HEK293 (cell line): ENCODE measurements around the gene THY1.

Source experiments
- CTCF ChIA-PET: fragments of 350-600 bp; formaldehyde crosslinking; extraction: SDS; loops from one replicate; lab custom pipeline; 2021; ENCODE audit warnings: antibody characterized with exemption; lab: Yijun Ruan, JAX
- POLR2A ChIA-PET: fragments of 300-600 bp; formaldehyde crosslinking; extraction: SDS; loops from one replicate; lab custom pipeline; 2020; ENCODE audit warnings: antibody characterized with exemption, inconsistent platforms; lab: Yijun Ruan, JAX
- H3K27ac ChIP-seq: fragments of 200-500 bp; sonication (Bioruptor generic); 2 replicates; pipeline ENCODE4 v1.5.1; 2014; ENCODE audit warnings: low read depth, low read length, control low read depth, inconsistent platforms; ENCODE audit errors: extremely low read depth
- H3K36me3 ChIP-seq, 2 experiments: fragments of 200-500 bp in 1 of 2; sonication (Bioruptor generic) in 1 of 2; 1 replicate in 1 of 2; 2 replicates in 1 of 2; pipeline ENCODE4 v1.5.1; 2014 to 2017; ENCODE audit warnings: inconsistent platforms in 2 of 2, low read length in 2 of 2; ENCODE audit not compliant: control insufficient read depth in 2 of 2, insufficient read depth in 1 of 2
- H3K4me1 ChIP-seq: fragments of 200-500 bp; sonication (Bioruptor generic); 2 replicates; pipeline ENCODE4 v1.5.1; 2014; ENCODE audit warnings: mild to moderate bottlenecking, low read length, inconsistent platforms; ENCODE audit not compliant: control insufficient read depth, insufficient read depth
- H3K4me3 ChIP-seq: 2 replicates; pipeline ENCODE4 v1.5.1; 2011; ENCODE audit warnings: low read depth, mild to moderate bottlenecking, control low read depth, low read length, moderate library complexity
- H3K9me3 ChIP-seq: fragments of 200-500 bp; sonication (Bioruptor generic); 2 replicates; pipeline ENCODE4 v1.5.1; 2014; ENCODE audit warnings: low read depth, low read length, inconsistent platforms; ENCODE audit not compliant: control insufficient read depth, insufficient read depth
- HOXC10 ChIP-seq: sonication (generic); formaldehyde crosslinking; IDR thresholded peaks from 2 replicates; pipeline ENCODE4 v1.8.1; 2023; ENCODE audit warnings: mild to moderate bottlenecking, missing genetic modification reagents
- KLF1 ChIP-seq: fragments of 450-650 bp; formaldehyde crosslinking; IDR thresholded peaks from 2 replicates; pipeline ENCODE4 v1.5.1; 2016; ENCODE audit warnings: missing biosample characterization, missing genetic modification characterization
- KLF7 ChIP-seq: fragments of 450-650 bp; formaldehyde crosslinking; IDR thresholded peaks from 2 replicates; pipeline ENCODE4 v1.5.1; 2016; ENCODE audit warnings: missing biosample characterization, missing genetic modification characterization, borderline replicate concordance
- KLF9 ChIP-seq: fragments of 450-650 bp; formaldehyde crosslinking; IDR thresholded peaks from 2 replicates; pipeline ENCODE4 v1.5.1; 2016; ENCODE audit warnings: missing biosample characterization, missing genetic modification characterization, low read depth
- MZF1 ChIP-seq: fragments of 450-650 bp; formaldehyde crosslinking; IDR thresholded peaks from 2 replicates; pipeline ENCODE4 v1.5.1; 2017; ENCODE audit warnings: missing biosample characterization, missing genetic modification characterization, borderline replicate concordance
- PRDM10 ChIP-seq: fragments of 450-650 bp; formaldehyde crosslinking; IDR thresholded peaks from 2 replicates; pipeline ENCODE4 v1.5.1; 2016; ENCODE audit warnings: missing biosample characterization, missing genetic modification characterization
- SP3 ChIP-seq: fragments of 450-650 bp; formaldehyde crosslinking; IDR thresholded peaks from 2 replicates; pipeline ENCODE4 v1.5.1; 2016; ENCODE audit warnings: missing biosample characterization, missing genetic modification characterization
- SP7 ChIP-seq: fragments of 450-650 bp; formaldehyde crosslinking; IDR thresholded peaks from 2 replicates; pipeline ENCODE4 v1.5.1; 2016; ENCODE audit warnings: missing biosample characterization, missing genetic modification characterization
- ZBTB1 ChIP-seq: fragments of 450-650 bp; formaldehyde crosslinking; IDR thresholded peaks from 2 replicates; pipeline ENCODE4 v1.5.1; 2016; ENCODE audit warnings: missing biosample characterization, missing genetic modification characterization
- ZBTB11 ChIP-seq: fragments of 450-650 bp; formaldehyde crosslinking; conservative IDR thresholded peaks from 2 replicates; pipeline ENCODE4 v1.5.1; 2016; ENCODE audit warnings: low read depth, missing biosample characterization, missing genetic modification characterization
- ZNF138 ChIP-seq: fragments of 450-650 bp; formaldehyde crosslinking; IDR thresholded peaks from 2 replicates; pipeline ENCODE4 v1.5.1; 2016; ENCODE audit warnings: missing biosample characterization, missing genetic modification characterization, borderline replicate concordance
- ZNF174 ChIP-seq: fragments of 450-650 bp; formaldehyde crosslinking; IDR thresholded peaks from 2 replicates; pipeline ENCODE4 v1.5.0; 2017; ENCODE audit warnings: missing biosample characterization, mild to moderate bottlenecking, missing genetic modification characterization
- ZNF175 ChIP-seq: fragments of 450-650 bp; formaldehyde crosslinking; IDR thresholded peaks from 2 replicates; pipeline ENCODE4 v1.5.1; 2016; ENCODE audit warnings: missing biosample characterization, missing genetic modification characterization
- ZNF19 ChIP-seq: fragments of 450-650 bp; formaldehyde crosslinking; IDR thresholded peaks from 2 replicates; pipeline ENCODE4; 2016; ENCODE audit warnings: missing biosample characterization, missing genetic modification characterization, low read depth
- ZNF211 ChIP-seq: fragments of 450-650 bp; formaldehyde crosslinking; IDR thresholded peaks from 2 replicates; pipeline ENCODE4 v1.5.1; 2016; ENCODE audit warnings: low read depth, missing biosample characterization, missing genetic modification characterization
- ZNF433 ChIP-seq: fragments of 450-650 bp; formaldehyde crosslinking; IDR thresholded peaks from 2 replicates; pipeline ENCODE4 v1.5.1; 2016; ENCODE audit warnings: missing biosample characterization, missing genetic modification characterization, low read depth
- ZNF510 ChIP-seq: fragments of 450-650 bp; formaldehyde crosslinking; IDR thresholded peaks from 2 replicates; pipeline ENCODE4 v1.5.1; 2018; ENCODE audit warnings: mild to moderate bottlenecking, missing genetic modification characterization, missing biosample characterization; ENCODE audit not compliant: insufficient replicate concordance
- ZNF530 ChIP-seq: fragments of 450-650 bp; formaldehyde crosslinking; IDR thresholded peaks from 2 replicates; pipeline ENCODE4 v1.5.1; 2016; ENCODE audit warnings: low read depth, missing biosample characterization, missing genetic modification characterization
- ZNF558 ChIP-seq: fragments of 450-650 bp; formaldehyde crosslinking; IDR thresholded peaks from 2 replicates; pipeline ENCODE4 v1.5.1; 2016; ENCODE audit warnings: missing biosample characterization, missing genetic modification characterization
- ZNF660 ChIP-seq: fragments of 450-650 bp; IDR thresholded peaks from 2 replicates; pipeline ENCODE4 v1.5.1; 2018; ENCODE audit warnings: missing biosample characterization, mild to moderate bottlenecking, missing genetic modification characterization
- ZNF677 ChIP-seq: fragments of 450-650 bp; IDR thresholded peaks from 2 replicates; pipeline ENCODE4 v1.5.0; 2018; ENCODE audit warnings: missing biosample characterization, mild to moderate bottlenecking, missing genetic modification characterization, moderate library complexity
- ZNF701 ChIP-seq: fragments of 450-650 bp; formaldehyde crosslinking; IDR thresholded peaks from 2 replicates; pipeline ENCODE4 v1.5.1; 2016; ENCODE audit warnings: missing biosample characterization, missing genetic modification characterization
- ZNF704 ChIP-seq: fragments of 450-650 bp; formaldehyde crosslinking; IDR thresholded peaks from 2 replicates; pipeline ENCODE4 v1.5.1; 2016; ENCODE audit warnings: missing biosample characterization, missing genetic modification characterization
- ZNF76 ChIP-seq: fragments of 450-650 bp; formaldehyde crosslinking; IDR thresholded peaks from 2 replicates; pipeline ENCODE4; 2016; ENCODE audit warnings: low read depth, missing biosample characterization, missing genetic modification characterization, borderline replicate concordance

Gene THY1

GRCh38 chr11:119420631-119421030 is 2.3 kb downstream of the THY1 start:
- ChIA-PET POLR2A (no interaction called here), CTCF (no interaction called here)
- no peaks in the 10 kb centered on the region for H3K4me1 ChIP-seq
- TF ChIP-seq ZNF701 (no peak), ZNF211 (tag by site-specific recombination) (no peak), ZNF76 (tag by site-specific recombination) (no peak), ZNF174 (tag by site-specific recombination) (no peak), ZNF138 (tag by site-specific recombination) (no peak), SP7 (no peak), ZNF660 (tag by site-specific recombination) (no peak), ZNF510 (tag by site-specific recombination) (no peak), KLF9 (tag by site-specific recombination) (no peak)
- H3K4me3 ChIP-seq = no peak overlapping the region
- H3K27ac ChIP-seq = no peak overlapping the region
- H3K36me3 ChIP-seq = no peaks in the 10 kb centered on the region
- H3K9me3 ChIP-seq = no peaks in the 10 kb centered on the region

DNA sequence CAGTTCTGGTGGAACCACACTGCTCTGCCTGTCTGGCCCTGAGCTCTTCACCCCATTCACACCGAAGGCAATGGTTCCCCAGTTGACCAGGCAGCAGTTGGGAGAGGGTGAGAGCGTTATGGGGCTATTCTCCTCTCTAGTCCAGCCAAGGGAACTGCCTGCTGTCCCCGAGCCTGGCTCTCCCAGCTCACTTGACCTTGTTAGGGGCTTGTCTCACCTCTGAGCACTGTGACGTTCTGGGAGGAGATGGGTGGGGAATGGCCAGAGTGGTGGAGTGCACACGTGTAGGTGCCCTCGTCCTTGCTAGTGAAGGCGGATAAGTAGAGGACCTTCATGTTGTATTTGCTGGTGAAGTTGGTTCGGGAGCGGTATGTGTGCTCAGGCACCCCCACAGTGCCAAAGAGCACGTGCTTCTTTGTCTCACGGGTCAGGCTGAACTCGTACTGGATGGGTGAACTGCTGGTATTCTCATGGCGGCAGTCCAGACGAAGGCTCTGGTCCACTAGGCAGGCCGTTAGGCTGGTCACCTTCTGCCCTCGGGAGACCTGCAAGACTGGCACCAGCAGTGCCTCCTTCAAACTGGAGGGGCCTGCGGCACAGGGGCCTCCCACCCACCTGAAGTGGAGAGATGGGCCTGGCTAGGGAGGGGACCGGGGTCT is 3.0 kb downstream of the THY1 start:
- ChIA-PET POLR2A (no interaction called here), CTCF (interaction anchor here (0.7 kb wide), 1 partner anchor 13 kb away, joined by 3 read pairs; no protein-coding TSS in a partner anchor)
- Histone ChIP-seq H3K4me1 (no peaks in the 10 kb centered on the region), H3K27ac (no peak overlapping the region), H3K36me3 (no peaks in the 10 kb centered on the region), H3K9me3 (no peaks in the 10 kb centered on the region), H3K4me3 (no peak overlapping the region)
- TF ChIP-seq ZNF530 (tag by site-specific recombination) (no peak), ZBTB1 (tag by site-specific recombination) (no peak), PRDM10 (tag by site-specific recombination) (no peak), ZNF433 (tag by site-specific recombination) (no peak), ZNF19 (no peak), MZF1 (no peak), SP3 (tag by site-specific recombination) (no peak), KLF1 (tag by site-specific recombination) (no peak), HOXC10 (CRISPR knock-in tag) (no peak), ZNF175 (tag by site-specific recombination) (no peak)

GRCh38 chr11:119419246-119419645 is 3.7 kb downstream of the THY1 start:
- ChIA-PET CTCF (interaction anchor here (0.7 kb wide), 1 partner anchor 13 kb away, joined by 3 read pairs; no protein-coding TSS in a partner anchor), POLR2A (no interaction called here)

More at GRCh38 chr11:119419246-119419645, 3.7 kb downstream of the THY1 start:
- H3K4me3 ChIP-seq = no peak overlapping the region
- no peaks in the 10 kb centered on the region for H3K36me3 ChIP-seq
- no peak overlapping the region for H3K27ac ChIP-seq
- TF ChIP-seq ZNF704 (tag by site-specific recombination) = no peak
- no peak for TF ChIP-seq ZBTB11 (tag by site-specific recombination)
- TF ChIP-seq ZNF558 = no peak
- TF ChIP-seq KLF7 (tag by site-specific recombination) = no peak
- TF ChIP-seq ZNF660 (tag by site-specific recombination) = no peak
- TF ChIP-seq ZNF677 = no peak
- TF ChIP-seq, all 188 proteins: peak for 0
- Histone ChIP-seq H3K4me1 (no peaks in the 10 kb centered on the region), H3K9me3 (no peaks in the 10 kb centered on the region)
